Adrenal gland (tissue), 5 donors: ENCODE data around the gene IL6.

ENCODE experiments used
- POLR2A ChIP-seq, 2 donors: fragments of 450-650 bp; IDR thresholded peaks; one replicate each; pipeline ENCODE4 v1.6.1; 2017; ENCODE audit warnings: antibody characterized with exemption in 2 of 2, mild to moderate bottlenecking in 2 of 2, moderate library complexity in 1 of 2
- TF ChIP-seq, protein P1 (sequence below), 6 experiments: fragments of 450-650 bp in 4 of 6; fragments of 200-600 bp in 2 of 6; sonication (generic) in 1 of 6; IDR thresholded peaks; 1 replicate in 5 of 6; 2 replicates in 1 of 6; pipeline versions ENCODE4 v1.5.1 to v1.8.0; 2016 to 2021; ENCODE audit warnings: antibody characterized with exemption in 6 of 6, mild to moderate bottlenecking in 2 of 6, moderate library complexity in 1 of 6
- donor health status: DM: no; HTN: no; CAD: no.

DNA sequence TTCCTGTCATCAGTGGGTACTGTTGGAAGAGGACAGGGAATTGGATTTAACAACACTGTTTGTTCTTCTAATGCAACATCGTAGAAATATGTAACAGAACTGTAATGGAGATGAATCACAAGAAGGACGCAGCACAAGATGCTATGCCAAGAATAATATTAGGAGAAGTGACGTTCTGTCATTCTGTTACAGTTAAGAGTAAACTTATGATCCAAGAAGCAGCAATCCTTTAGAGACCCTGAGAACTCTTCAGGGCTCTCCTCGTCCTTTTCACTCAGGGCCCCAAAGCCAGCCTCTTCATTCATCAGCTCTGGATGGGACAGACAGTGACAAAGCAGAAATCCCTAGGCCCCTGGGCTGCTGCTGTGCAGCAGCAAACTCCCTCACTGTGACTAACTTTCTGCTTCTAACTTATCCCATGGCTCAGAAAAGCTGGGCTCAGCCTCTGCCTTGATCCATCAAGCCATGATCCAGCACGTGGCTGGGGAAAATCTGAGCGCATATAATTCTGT is 8.7 kb upstream of the IL6 start:
- TF ChIP-seq, protein P1, sequence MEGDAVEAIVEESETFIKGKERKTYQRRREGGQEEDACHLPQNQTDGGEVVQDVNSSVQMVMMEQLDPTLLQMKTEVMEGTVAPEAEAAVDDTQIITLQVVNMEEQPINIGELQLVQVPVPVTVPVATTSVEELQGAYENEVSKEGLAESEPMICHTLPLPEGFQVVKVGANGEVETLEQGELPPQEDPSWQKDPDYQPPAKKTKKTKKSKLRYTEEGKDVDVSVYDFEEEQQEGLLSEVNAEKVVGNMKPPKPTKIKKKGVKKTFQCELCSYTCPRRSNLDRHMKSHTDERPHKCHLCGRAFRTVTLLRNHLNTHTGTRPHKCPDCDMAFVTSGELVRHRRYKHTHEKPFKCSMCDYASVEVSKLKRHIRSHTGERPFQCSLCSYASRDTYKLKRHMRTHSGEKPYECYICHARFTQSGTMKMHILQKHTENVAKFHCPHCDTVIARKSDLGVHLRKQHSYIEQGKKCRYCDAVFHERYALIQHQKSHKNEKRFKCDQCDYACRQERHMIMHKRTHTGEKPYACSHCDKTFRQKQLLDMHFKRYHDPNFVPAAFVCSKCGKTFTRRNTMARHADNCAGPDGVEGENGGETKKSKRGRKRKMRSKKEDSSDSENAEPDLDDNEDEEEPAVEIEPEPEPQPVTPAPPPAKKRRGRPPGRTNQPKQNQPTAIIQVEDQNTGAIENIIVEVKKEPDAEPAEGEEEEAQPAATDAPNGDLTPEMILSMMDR (IDR thresholded peaks at IDR 0.05), result no peak
- no peak for TF ChIP-seq POLR2A (IDR thresholded peaks at IDR 0.05)
